H1 (cell line): Measurements from ENCODE around the gene SPIRE1. TPM values are rescaled to one million over a fixed set of nuclear protein-coding genes. Genes with fewer than 3 reads are reported as not detected.

Experiments used
- CTCF ChIA-PET: fragments of 300-600 bp; sonication (Branson Sonifier 250); formaldehyde crosslinking; loops from one replicate; lab custom pipeline; 2021; ENCODE audit not compliant: partially characterized antibody; lab: Charles Lee
- POLR2A ChIA-PET: fragments of 300-600 bp; sonication (Branson Sonifier 250); formaldehyde crosslinking; loops from one replicate; lab custom pipeline; 2021; ENCODE audit warnings: inconsistent platforms; ENCODE audit not compliant: partially characterized antibody; lab: Charles Lee
- DNase-seq, 2 experiments: peaks; one replicate each; pipeline versions ENCODE4 v3.0.0 to v3.0.0-alpha.2; 2010 to 2022; ENCODE audit warnings: low spot score in 2 of 2, low read depth in 1 of 2, mixed read lengths in 1 of 2
- FAIRE-seq: peaks from 2 replicates; lab custom pipeline; 2011; peaks lifted over from hg19 to GRCh38; lab: Jason Lieb, UNC
- H2AFZ ChIP-seq: 2 replicates; pipeline ENCODE4 v1.8.1; 2012; ENCODE audit warnings: low read length, inconsistent platforms
- H2AK5ac ChIP-seq: 2 replicates; pipeline ENCODE4 v1.6.1; 2013; ENCODE audit warnings: low read depth, low read length
- H2BK120ac ChIP-seq: replicated peaks from 2 replicates; pipeline ENCODE3; 2013; ENCODE audit warnings: low read depth, low read length, inconsistent platforms
- H2BK12ac ChIP-seq: 2 replicates; pipeline ENCODE4 v1.6.1; 2013; ENCODE audit warnings: low read depth, low read length
- H2BK15ac ChIP-seq: 2 replicates; pipeline ENCODE4 v1.6.1; 2013; ENCODE audit warnings: low read length
- H2BK20ac ChIP-seq: 2 replicates; pipeline ENCODE4 v1.6.1; 2013; ENCODE audit warnings: low read length
- H2BK5ac ChIP-seq: 2 replicates; pipeline ENCODE4 v1.6.1; 2013; ENCODE audit warnings: low read depth, low read length
- H3K14ac ChIP-seq: 2 replicates; pipeline ENCODE4 v1.6.1; 2013; ENCODE audit warnings: inconsistent platforms; ENCODE audit not compliant: insufficient read length
- H3K18ac ChIP-seq: 2 replicates; pipeline ENCODE4 v1.6.1; 2013; ENCODE audit warnings: low read length; ENCODE audit errors: extremely low read depth
- H3K23ac ChIP-seq: 2 replicates; pipeline ENCODE4 v1.6.1; 2013; ENCODE audit warnings: inconsistent platforms; ENCODE audit not compliant: insufficient read length
- H3K23me2 ChIP-seq: 2 replicates; pipeline ENCODE4 v1.6.1; 2013; ENCODE audit warnings: low read depth, low read length
- H3K27ac ChIP-seq: 2 replicates; pipeline ENCODE4 v1.6.1; 2011; ENCODE audit warnings: low read depth, low read length, inconsistent platforms
- H3K27me3 ChIP-seq, 4 experiments: replicated peaks in 1 of 4; 1 replicate in 1 of 4; 2 replicates in 3 of 4; pipeline versions ENCODE4 v1.6.1 to v1.8.1; 2011 to 2013; ENCODE audit warnings: low read length in 3 of 4, mild to moderate bottlenecking in 3 of 4, inconsistent platforms in 2 of 4, mixed read lengths in 2 of 4, moderate library complexity in 1 of 4; ENCODE audit not compliant: control insufficient read depth in 3 of 4, insufficient read depth in 3 of 4; ENCODE audit errors: extremely low read depth in 1 of 4
- H3K36me3 ChIP-seq, 4 experiments: 2 replicates each; pipeline versions ENCODE4 v1.6.1 to v1.8.1; 2011 to 2013; ENCODE audit warnings: mild to moderate bottlenecking in 4 of 4, low read length in 3 of 4, moderate library complexity in 2 of 4, control low read depth in 1 of 4, inconsistent platforms in 1 of 4; ENCODE audit not compliant: insufficient read depth in 4 of 4, control insufficient read depth in 2 of 4
- H3K4ac ChIP-seq: replicated peaks from 2 replicates; pipeline ENCODE3; 2013; ENCODE audit warnings: low read length, low read depth, mixed read lengths, inconsistent platforms; ENCODE audit not compliant: insufficient read length
- H3K4me1 ChIP-seq, 4 experiments: replicated peaks in 1 of 4; 1 replicate in 1 of 4; 2 replicates in 3 of 4; pipeline versions ENCODE4 v1.6.1 to v1.8.1; 2011 to 2013; ENCODE audit warnings: low read length in 3 of 4, inconsistent platforms in 2 of 4, mixed read lengths in 1 of 4; ENCODE audit not compliant: insufficient read depth in 4 of 4, control insufficient read depth in 3 of 4
- H3K4me2 ChIP-seq, 2 experiments: 2 replicates each; pipeline versions ENCODE4 v1.6.1 to v1.8.1; 2011 to 2013; ENCODE audit warnings: low read depth in 2 of 2, low read length in 2 of 2, control low read depth in 1 of 2, inconsistent platforms in 1 of 2, mild to moderate bottlenecking in 1 of 2; ENCODE audit not compliant: insufficient read depth in 1 of 2
- H3K4me3 ChIP-seq, 4 experiments: fragments of 200-600, 300-600 bp in 1 of 4; sonication (generic), shearing (Covaris generic), sonication (Bioruptor Twin) in 1 of 4; 2 replicates each; pipeline versions ENCODE4 v1.5.1 to v1.8.1; 2011 to 2016; ENCODE audit warnings: low read length in 4 of 4, low read depth in 3 of 4, control low read depth in 2 of 4, inconsistent platforms in 2 of 4, mild to moderate bottlenecking in 2 of 4, mixed read lengths in 1 of 4, moderate library complexity in 1 of 4; ENCODE audit not compliant: insufficient read depth in 2 of 4; ENCODE audit errors: extremely low read depth in 1 of 4
- H3K56ac ChIP-seq: replicated peaks from 2 replicates; pipeline ENCODE3; 2013; ENCODE audit warnings: low read depth, mild to moderate bottlenecking, mixed read lengths, low read length, inconsistent platforms; ENCODE audit not compliant: insufficient read length
- H3K79me1 ChIP-seq: 2 replicates; pipeline ENCODE4 v1.6.1; 2013; ENCODE audit warnings: low read depth, low read length, control low read depth
- H3K79me2 ChIP-seq, 2 experiments: 2 replicates each; pipeline versions ENCODE4 v1.6.1 to v1.8.1; 2012 to 2013; ENCODE audit warnings: low read length in 2 of 2, mild to moderate bottlenecking in 2 of 2, inconsistent platforms in 1 of 2; ENCODE audit not compliant: insufficient read depth in 2 of 2, control insufficient read depth in 1 of 2
- H3K9ac ChIP-seq, 4 experiments: replicated peaks in 1 of 4; 1 replicate in 1 of 4; 2 replicates in 3 of 4; pipeline versions ENCODE4 v1.6.1 to v1.8.1; 2011 to 2013; ENCODE audit warnings: low read depth in 3 of 4, low read length in 3 of 4, control low read depth in 2 of 4, mild to moderate bottlenecking in 2 of 4, moderate library complexity in 2 of 4, inconsistent platforms in 1 of 4; ENCODE audit errors: extremely low read depth in 1 of 4
- H3K9me3 ChIP-seq, 2 experiments: 2 replicates each; pipeline versions ENCODE4 v1.6.1 to v1.8.1; 2012 to 2013; ENCODE audit warnings: mild to moderate bottlenecking in 2 of 2, moderate library complexity in 2 of 2, control low read depth in 1 of 2, inconsistent platforms in 1 of 2, low read depth in 1 of 2, low read length in 1 of 2, mixed read lengths in 1 of 2; ENCODE audit not compliant: insufficient read depth in 2 of 2
- H4K20me1 ChIP-seq, 2 experiments: replicated peaks in 1 of 2; 2 replicates each; pipeline versions ENCODE3 to v1.8.1; 2011 to 2013; ENCODE audit warnings: inconsistent platforms in 2 of 2, low read length in 2 of 2, mild to moderate bottlenecking in 1 of 2; ENCODE audit not compliant: insufficient read depth in 2 of 2, control insufficient read depth in 1 of 2
- H4K5ac ChIP-seq: 2 replicates; pipeline ENCODE4 v1.6.1; 2013; ENCODE audit warnings: low read length, low read depth, mixed read lengths, inconsistent platforms; ENCODE audit not compliant: insufficient read length
- H4K8ac ChIP-seq: 2 replicates; pipeline ENCODE4 v1.8.0; 2013; ENCODE audit warnings: mild to moderate bottlenecking, moderate library complexity, low read length, inconsistent platforms; ENCODE audit not compliant: insufficient read depth; ENCODE audit errors: extremely low read depth
- H4K91ac ChIP-seq: replicated peaks from 2 replicates; pipeline ENCODE3; 2013; ENCODE audit warnings: low read length, mixed read lengths, inconsistent platforms; ENCODE audit not compliant: insufficient read length
- BCL11A ChIP-seq, 2 experiments: IDR thresholded peaks; one replicate each; pipeline ENCODE4 v1.6.1; 2011; ENCODE audit warnings: low read depth in 2 of 2, low read length in 2 of 2, mild to moderate bottlenecking in 2 of 2
- RAD21 ChIP-seq, 2 experiments: IDR thresholded peaks in 1 of 2; conservative IDR thresholded peaks in 1 of 2; 2 replicates each; pipeline ENCODE4 v1.6.1; 2011; ENCODE audit warnings: low read depth in 2 of 2, low read length in 2 of 2, improper control_type of control experiment in 1 of 2, inconsistent platforms in 1 of 2, mild to moderate bottlenecking in 1 of 2, moderate library complexity in 1 of 2
- SP1 ChIP-seq: IDR thresholded peaks from 2 replicates; pipeline ENCODE4 v1.6.1; 2011; ENCODE audit warnings: low read depth, low read length
- TBP ChIP-seq: IDR thresholded peaks from 2 replicates; pipeline ENCODE4 v1.6.1; 2011; ENCODE audit warnings: low read depth, low read length, improper control_type of control experiment
- TEAD4 ChIP-seq: IDR thresholded peaks from 2 replicates; pipeline ENCODE4 v1.6.1; 2012; ENCODE audit warnings: low read depth, low read length, inconsistent platforms, mixed read lengths
- WGBS, 2 experiments: shearing (Covaris generic) in 1 of 2; methylation state at CpG; one replicate each; pipeline versions ENCODE4 v1.1.6 to v1.1.7; 2013 to 2015; ENCODE audit warnings: low lambda C conversion rate in 2 of 2, mixed read lengths in 2 of 2, inconsistent platforms in 1 of 2, low coverage in 1 of 2, missing lambda C conversion rate in 1 of 2; ENCODE audit not compliant: insufficient replicate concordance in 2 of 2, insufficient coverage in 1 of 2, insufficient read length in 1 of 2; ENCODE audit errors: extremely low coverage in 1 of 2, missing lambda C conversion rate in 1 of 2; 5-methylcytosine and 5-hydroxymethylcytosine counted together
- polyA plus RNA-seq, 7 experiments: library from polyadenylated mRNA; depleted of rRNA in 3 of 7; stranded (reverse) in 5 of 7; unstranded in 2 of 7; fragments of >200 nt in 5 of 7; fragments of 200-250 nt in 2 of 7; gene quantifications; 1 replicate in 5 of 7; 2 replicates in 1 of 7; 4 replicates in 1 of 7; pipeline versions ENCODE4 v1.2.1 to v1.2.3, GENCODE V29; 2011 to 2013; ENCODE audit warnings: missing spikeins in 2 of 7, mixed read lengths in 2 of 7
- total RNA-seq: library from RNA; stranded (reverse); fragmentation: NEBNext Ultra II Directional; extraction: Animal tissue kit (Norgen Biotek cat#: 25700); gene quantifications from 2 replicates; pipeline ENCODE4 v1.2.1, GENCODE V29; 2021

The SPIRE1 gene
- total and polyA plus RNA-seq, 2 of the 8 experiments (the other 6 are each of a cell fraction or from before 2014, with no cell fraction given): 6.0 to 21.5 TPM

DNA sequence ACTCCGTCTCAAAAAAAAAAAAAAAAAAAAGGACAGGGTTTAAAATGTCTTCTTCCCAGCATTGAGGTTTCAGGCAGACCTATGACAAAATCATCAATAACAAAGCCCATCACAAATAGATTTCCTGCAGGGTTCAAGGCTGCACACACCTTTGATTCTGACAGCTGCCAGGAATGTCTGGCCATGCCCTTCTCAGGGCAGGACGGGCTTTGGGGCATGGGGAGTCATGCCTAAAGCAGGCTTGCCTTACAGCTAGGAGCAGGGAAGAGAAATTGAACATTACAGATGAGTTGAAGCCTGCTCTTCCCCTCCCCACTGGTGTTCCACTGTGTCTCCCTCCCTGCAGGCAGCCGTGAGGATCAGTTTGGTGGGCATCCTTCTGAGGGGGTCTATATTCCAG lies 246.5 kb downstream of the SPIRE1 start:
- H3K79me1 ChIP-seq: 0 out of 2 replicates have a peak, but pooled peaks cover 2% of the 10 kb centered on the region
- H3K23ac ChIP-seq: no peak overlapping the region
- no peak for DNase-seq
- H3K27me3 ChIP-seq: peaks cover 0 to 8% (median 7%) of the 10 kb centered on the region in 4 experiments; a peak in 6 of 7 replicates
- no peak overlapping the region for H2AK5ac ChIP-seq
- no peak for FAIRE-seq
- H4K5ac ChIP-seq: no peak overlapping the region
- peaks cover 0 to 8% of the 10 kb centered on the region in 2 experiments; a peak in 3 of 4 replicates for H3K79me2 ChIP-seq
- no peak overlapping the region for H2BK20ac ChIP-seq
- H3K56ac ChIP-seq: no peak overlapping the region
- no peak overlapping the region for H4K91ac ChIP-seq
- no peak overlapping the region for H3K4me2 ChIP-seq
- no peak overlapping the region for H4K8ac ChIP-seq
- 73% methylated on average over 2 of the region's 3 CpGs; no CpG with 5 or more reads in 1 of the 2 experiments for WGBS, 2 experiments
- H4K20me1 ChIP-seq: no peaks in the 10 kb centered on the region
- no peak overlapping the region for H2BK15ac ChIP-seq
- no peaks in the 10 kb centered on the region for H3K9me3 ChIP-seq
- no peak overlapping the region for H2AFZ ChIP-seq
- no peak overlapping the region for H2BK120ac ChIP-seq
- H3K27ac ChIP-seq: no peak overlapping the region
- no peak overlapping the region for H2BK12ac ChIP-seq
- POLR2A ChIA-PET: no interaction called here
- no peak overlapping the region for H3K4me3 ChIP-seq
- no peaks in the 10 kb centered on the region for H3K36me3 ChIP-seq
- peaks cover 4% of the 10 kb centered on the region; the same call in 1 of the 2 replicates for H3K23me2 ChIP-seq
- H3K9ac ChIP-seq: no peak overlapping the region
- no peak overlapping the region for H3K18ac ChIP-seq
- peaks cover 1 to 11% (median 4%) of the 10 kb centered on the region in 4 experiments; a peak in 5 of 7 replicates for H3K4me1 ChIP-seq
- CTCF ChIA-PET: interaction anchor here (1.6 kb wide), 1 partner anchor 13 kb away, joined by 3 read pairs; no protein-coding TSS in a partner anchor
- H2BK5ac ChIP-seq: no peak overlapping the region
- H3K14ac ChIP-seq: no peak overlapping the region
- no peak overlapping the region for H3K4ac ChIP-seq
- no peak for TF ChIP-seq TEAD4
- no peak for TF ChIP-seq RAD21 (IDR thresholded peaks at IDR 0.05 in 1 of 2, conservative IDR thresholded peaks at IDR 0.05 in 1 of 2; ENCODE audit: low read depth in 2 of 2, low read length in 2 of 2)
- no peak for TF ChIP-seq SP1
- TF ChIP-seq BCL11A (IDR thresholded peaks at IDR 0.05; ENCODE audit: low read depth in 2 of 2, low read length in 2 of 2): no peak
- no peak for TF ChIP-seq TBP
